Activated T-helper 1 cell treated with Interleukin-2 at 50 U/mL for 16 hours (primary cell): Measurements from ENCODE around the gene KNCN.

Experiments
- DNase-seq: peaks from one replicate; pipeline ENCODE4 v3.0.0-alpha.2; 2020; ENCODE audit warnings: low read depth

Gene KNCN

DNA sequence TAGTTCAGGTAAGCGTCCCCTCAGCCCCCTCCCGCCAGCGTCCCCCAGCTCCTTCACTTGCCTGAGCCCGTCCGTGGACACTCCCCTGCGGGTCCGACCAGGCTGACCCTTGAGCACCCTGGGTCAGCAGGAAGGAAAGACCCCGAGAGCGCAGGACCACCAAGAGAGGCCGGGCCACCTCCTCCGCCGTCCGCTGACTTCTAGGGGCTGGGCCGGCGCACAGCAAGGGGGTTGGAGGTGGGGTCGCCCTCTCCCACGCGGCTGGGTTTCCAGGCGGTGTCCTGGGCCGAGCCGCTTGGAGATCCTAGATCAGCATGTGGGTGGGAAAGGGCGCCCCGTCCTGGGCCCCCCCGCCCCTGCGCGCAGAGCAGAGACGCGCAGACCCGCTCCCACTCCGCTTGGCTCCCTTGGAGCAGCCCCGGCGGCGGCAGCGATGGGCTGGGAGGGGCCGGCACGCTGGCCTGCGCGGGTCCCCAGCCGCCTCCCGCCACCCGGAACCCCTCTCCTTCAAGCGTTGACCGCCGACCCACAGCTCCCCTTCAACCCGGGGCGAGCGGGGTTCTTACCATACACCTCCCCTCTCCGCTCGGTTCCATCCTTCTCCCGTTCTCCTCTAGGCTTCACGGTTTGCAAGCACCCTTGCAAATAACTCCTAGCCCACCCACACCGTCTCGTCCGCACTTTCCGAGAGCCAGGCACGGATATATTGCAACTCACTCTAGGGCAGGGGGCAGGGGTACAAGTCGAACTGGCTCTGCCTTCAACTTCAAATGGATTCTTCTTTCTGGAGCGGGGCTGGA is 7.5 kb downstream of the KNCN start:
- DNase-seq = no peak

DNA sequence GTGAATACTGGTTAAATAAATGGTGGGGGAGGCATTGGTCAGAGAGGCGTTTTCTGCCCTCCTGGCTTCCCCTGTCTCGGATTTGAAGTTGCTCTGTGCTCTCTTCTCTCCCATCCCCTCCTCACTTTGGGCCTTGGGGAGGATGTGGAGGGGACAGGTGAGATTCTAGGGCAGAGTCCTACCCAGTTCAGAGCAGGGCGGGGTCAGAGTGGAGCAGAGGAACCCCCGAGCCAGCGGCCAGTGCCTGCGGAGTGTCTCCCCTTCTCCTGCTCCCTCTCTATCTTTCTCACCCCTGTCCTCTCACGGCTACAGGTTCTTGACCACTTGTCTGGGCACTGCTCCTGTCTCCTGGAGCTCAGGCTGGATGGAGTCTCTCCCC is 8.1 kb downstream of the KNCN start:
- DNase-seq = no peak

DNA sequence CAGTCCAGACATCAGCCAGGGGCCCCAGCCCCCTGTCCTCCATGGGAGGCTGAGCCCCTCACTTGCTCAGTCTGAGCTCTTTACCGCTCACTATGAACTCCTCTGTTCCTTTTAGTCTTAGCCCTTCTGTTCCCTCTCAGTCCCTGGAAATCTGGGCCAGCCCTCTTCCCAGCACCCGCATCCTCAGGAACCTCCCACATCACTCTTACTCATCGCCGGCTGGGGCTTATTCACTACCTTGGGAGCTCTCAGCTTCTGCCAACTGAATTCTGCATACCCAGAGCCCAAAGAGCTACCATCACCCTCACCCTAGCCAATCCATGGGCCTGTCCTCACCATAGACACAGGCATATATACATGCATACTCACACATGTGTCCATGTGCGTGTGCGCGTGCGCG is 11.5 kb downstream of the KNCN start:
- no peak for DNase-seq

DNA sequence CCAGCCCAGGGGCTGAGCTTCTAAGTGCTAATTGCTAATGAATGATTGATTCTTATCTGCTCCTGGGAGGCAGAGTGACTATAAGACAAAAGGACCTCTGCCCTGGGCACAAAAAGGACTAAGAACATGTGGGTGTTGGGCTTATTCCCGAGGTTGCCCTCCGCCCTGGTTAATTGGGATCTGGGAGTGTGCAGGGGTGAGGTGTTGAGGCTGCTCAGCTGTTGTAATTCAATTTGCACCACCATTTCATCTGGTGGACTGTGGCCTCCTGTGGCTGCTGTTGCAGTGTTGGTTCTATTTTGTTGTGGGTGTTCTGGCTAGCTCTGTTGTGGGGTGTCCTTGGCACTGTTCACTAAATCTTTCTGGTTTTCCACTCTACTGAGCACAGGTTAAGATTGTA is 13.3 kb downstream of the KNCN start:
- no peak for DNase-seq

DNA sequence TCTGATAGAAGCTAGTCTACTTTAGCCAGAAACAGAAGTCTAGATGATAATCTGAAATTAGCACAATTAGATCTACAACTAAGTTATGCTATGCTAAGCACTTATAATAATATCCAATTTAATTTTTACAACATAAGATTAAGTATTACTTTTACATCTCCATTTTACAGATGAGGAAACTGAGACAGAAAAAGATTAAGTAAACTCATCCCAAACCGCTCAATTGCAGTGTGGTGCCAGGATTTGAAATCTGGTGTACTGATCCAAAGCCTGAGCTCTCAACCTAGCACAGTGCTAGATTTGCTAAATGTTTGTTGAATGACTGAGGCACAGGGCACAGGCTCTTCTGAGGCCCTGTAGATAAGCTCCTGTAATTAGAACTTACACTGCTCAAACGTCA is 13.8 kb downstream of the KNCN start:
- DNase-seq = no peak

DNA sequence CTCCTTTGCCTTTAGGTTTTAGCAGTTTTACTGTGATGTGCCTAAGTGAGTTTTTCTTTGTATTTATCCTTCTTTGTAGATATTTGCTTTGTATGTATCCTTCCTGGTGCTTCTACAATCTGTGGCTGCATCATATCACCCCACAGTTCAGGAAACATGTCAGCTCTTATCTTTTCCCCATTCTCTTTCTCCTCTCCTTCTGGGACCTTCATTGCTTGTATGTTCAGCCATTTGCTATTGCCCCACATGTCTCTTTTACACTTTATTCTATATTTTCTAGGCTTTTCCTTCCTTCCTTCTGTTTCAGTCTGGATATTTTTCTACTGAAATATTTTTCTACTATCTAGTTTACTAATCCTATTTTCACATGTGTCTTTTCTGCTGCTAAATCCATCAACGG is 14.9 kb downstream of the KNCN start:
- DNase-seq = no peak

DNA sequence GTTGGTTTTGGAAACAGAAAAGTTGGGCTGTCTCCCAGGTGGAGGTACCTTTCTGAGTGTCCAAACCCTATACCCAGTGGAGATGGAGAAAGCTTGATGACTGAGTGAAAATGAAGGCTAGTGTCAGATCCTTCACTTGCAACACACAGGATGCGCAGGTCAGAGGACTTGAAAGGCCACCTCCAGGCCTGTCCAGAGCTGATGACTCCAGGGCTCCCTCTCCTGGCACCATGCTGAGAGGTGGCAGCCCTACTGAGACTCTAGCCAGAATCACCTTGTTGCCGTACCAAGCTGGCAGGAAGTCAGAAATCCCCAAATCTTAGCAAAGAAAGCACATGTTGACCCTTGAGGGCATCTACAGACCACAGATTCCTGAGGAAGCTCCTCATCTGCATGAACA is 16.4 kb downstream of the KNCN start:
- no peak for DNase-seq

DNA sequence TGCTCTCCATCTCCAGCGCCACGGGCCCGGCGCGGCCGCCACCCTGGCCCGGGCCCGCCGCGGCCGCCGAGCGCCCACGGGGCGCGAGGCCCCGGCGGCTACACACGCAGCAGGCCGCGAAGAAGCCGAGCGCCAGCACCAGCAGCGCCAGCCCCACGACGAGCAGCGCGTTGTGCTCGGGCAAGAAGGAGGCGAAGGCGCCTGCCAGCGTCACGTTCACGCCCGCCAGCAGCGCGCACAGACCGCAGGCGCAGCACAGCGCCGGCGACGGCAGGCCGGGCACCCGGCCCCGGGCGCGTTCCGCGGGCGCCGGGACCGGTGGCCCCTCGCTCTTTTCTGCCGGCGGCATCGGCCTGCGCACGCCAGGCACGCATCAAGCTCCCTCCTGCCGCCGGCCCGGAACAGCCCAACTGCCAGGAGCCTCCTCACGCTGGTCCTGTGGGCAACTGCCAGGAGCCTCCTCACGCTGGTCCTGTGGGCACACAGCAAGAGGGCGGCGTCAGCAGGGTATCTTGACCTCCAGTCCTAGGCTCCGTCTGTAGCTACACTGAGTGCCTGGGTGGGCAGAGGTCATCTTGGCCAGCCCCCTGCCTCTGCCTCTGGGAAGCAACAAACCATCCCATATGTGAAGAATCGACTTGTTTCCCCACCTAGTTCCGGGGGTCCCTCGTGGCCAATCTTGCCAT is 18.1 kb downstream of the KNCN start:
- DNase-seq = peak; percentile 31

DNA sequence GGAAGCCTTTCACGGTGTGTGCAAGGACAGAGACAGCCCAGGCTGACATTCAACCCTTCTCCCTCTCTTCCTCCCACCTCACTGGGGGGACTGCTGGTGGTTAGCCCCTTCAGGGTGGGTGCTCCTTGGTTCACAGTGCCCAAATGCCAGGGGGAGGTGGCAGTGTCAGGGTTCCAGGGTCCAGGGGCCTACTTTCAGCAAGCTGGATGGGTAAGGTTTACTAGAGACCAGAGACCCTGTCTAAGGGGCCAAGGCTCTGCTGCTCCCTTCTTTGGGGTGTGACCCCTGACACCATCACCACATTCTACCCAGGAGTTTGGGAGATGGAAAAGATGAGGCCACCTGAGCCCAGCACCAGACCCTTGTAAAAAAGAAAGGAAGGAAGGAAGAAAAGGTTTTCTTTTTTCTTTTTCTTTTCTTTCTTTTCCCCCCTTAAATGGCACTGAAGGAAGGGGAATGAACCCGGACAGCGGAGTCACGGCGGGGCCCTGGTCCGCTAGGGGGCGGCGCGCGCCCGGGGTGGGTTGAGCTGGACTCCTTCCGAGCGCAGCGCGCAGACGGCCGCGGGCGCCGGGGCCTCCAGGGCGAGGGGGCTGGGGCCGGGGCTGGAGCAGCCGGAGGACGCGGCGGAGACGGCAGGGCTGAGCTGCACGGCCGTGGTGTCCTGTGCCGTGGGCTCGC is 18.8 kb downstream of the KNCN start:
- peak; percentile 58 for DNase-seq

DNA sequence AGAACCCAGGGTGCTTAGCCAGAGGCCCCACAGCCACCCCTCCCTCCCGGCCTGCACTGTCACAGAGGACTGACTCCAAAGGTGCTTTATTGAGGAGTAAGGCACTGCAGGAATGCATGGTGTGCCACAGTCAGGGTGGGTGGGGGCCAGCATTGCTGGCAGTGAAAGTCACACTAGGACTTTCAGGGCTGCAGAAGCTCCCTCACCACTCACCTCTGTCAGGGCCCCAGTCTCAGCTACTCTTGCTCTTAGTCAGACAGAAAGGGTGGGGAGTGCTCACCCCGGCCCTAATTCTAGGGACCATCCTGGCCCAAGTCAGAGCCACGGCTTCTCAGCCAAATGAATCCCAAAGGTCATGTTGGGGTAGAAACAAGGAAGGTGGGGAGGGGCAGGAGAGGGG is 19.4 kb downstream of the KNCN start:
- no peak for DNase-seq

DNA sequence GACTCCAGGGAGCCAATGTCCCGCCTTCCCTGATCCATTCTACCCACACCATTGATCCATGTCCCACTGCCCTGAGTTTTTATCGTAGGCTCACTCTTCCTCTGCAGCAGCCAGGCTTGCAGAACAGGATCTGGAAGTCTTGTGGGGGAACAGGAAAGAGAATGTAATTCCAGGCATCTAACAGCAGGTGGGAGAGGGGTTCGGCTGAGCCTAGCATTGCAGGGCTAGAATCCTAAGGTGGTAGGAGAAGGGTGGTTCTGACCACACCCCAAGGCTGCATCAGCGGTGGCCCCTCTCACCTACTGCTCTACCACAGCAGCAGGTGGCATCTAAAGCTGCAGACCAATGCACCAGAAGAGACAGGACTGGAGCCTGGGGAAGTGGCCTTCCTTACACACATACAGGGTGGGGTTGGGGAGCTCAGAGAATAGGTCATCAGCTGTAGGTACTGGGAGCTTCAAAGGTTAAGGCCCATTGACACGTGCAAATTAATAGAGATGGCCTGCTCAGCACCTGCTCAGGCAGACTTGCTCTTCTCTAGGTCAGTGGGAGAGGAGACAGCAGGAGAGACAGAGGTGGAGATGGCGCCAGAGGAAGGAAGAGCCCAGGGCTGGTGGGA is 20.5 kb downstream of the KNCN start:
- DNase-seq = no peak

DNA sequence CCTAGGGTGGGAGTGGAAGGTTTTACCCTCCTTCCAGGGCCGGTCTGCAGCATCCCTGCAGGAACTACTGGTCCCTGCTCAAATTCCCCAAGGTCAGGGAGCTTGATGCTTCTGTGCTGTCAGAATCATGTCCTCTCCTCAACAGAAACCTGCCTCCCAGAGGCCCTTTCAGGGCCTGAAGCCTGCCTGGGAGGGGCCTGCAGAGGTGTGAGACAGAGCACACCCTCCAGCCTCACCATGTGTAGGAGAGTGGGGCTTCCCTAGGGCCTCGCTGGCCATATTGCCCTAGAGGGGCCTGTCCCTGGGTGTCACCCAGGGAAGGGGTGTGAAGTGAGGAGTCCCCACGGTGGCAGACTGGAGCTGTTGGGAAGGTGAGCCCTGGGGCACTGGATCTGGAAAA is 21.1 kb downstream of the KNCN start:
- no peak for DNase-seq

DNA sequence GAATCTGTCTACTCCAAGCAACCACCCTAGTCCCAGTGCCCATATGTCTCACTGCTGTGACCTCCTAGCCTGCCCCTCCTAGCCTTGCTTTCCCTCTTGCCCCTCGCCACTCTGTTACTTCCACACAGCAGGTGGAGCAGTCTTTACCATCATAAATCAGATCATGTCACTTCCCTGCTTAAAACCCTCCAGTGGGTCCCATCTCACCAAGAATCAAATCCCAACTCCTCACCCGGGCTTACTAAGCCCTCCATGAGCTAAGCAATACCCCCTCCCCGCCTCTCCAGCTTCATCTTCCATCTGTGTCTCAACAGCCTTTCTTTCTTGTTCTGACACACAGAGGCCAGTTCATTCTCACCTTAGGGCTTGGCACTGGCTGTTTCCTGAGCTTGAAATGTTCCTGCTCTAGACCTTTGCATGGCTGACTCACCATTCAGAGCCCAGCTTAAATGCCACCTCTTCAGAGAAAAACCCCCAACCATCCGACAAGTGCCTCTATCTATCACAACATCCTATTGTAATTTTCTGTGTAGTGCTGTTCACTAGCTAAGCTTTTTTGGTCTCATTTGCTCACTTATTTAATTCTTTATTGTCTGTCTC is 22.3 kb downstream of the KNCN start:
- DNase-seq = no peak

DNA sequence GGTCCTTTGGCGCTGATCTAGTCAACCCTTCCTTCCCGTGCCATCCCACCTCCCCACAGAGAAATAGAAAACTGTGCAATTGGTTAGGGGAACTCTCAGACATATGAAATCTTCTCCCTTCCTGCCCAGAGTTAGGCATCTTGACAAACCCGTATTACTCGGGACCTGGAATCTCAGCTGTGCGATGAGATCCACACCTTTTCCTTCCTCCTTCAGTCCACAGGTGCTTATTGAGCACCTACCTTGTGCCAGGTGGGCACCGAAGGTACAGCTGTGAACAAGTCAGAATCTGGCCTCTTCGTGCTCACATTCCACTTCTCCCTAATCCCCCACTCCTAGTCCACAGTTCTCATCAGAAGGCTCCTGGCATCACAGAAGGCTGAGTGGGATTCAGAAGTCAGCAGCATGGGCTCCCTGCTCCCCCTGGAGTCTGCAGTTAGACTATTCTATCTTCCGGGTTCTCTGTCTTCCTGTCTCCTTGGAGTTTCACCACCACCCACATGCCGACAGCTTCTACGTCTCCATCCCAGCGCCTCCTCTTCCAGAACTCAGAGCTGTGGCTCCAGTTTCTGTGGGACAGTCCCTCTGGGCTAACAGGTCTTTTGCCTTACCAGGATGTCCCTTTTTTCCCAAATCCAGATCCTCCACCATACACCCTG is 23.0 kb downstream of the KNCN start:
- DNase-seq = no peak

DNA sequence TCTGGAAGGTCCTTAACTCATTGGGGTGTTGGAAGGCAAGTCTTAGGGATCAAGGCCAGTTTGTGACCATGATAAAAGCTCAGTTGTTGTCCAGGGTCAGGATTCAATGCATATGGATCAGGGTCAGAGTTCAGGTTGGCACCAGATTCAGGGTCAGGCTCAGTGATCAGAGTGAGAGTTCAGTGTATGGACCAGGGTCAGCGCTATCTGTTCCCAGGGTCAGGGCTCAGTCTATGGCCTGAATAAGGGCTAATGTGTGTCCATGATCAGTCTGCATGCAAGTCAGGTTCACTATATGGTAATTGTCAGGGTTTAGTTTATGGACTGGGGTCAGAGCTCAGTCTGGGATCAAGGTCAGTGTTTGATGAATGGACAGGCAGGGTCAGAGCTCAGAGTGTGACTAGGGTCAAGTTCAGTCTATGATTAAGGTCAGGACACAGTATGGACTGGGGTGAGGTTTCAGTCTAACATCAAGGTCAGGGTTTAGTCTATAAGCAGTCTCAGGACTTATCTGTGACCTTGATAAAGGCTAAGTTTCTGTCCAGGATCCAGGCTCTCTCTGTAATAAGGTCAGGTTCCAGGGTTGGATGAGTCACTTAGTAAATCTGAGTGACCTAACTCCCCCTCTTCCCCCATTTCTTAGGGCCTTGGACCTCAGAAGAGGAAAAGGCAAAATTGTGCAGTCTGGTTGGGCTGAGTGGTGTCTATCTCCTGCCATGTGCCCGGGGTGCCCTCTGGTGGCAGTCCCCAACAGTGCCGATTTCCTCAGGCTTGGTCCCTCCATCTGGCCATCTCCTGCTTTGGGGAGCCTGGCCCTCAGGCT is 23.8 kb downstream of the KNCN start:
- peak; percentile 41 for DNase-seq

DNA sequence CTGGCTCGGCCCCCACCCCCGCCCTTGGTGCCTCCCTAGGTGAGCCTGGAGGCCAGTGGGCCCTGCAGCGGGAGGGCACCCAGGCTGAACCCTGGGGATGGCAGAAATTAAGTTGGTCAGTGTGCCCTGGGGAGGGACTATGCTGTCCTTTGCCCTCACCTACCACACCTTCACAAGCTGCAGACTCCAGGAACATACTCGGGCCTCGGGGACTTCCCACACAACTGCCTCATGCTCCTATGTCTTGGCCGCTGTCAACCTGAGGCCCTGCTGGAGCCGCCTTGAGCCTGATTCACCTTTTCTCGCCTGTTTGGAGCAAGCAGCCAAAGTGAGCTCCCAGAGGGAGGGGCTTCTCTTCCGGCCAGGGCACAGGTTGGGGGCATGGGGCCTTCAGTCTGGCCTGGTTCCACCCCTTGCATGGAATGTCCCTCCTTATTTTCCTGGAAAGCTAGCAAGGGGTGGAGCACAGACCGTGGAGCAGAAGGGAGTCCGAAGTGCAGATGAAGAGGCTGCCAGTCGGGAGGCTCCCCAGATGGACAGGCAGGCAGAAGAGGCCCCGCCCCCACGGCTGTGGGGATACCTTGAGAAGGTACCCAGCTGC is 24.7 kb downstream of the KNCN start:
- DNase-seq = no peak

DNA sequence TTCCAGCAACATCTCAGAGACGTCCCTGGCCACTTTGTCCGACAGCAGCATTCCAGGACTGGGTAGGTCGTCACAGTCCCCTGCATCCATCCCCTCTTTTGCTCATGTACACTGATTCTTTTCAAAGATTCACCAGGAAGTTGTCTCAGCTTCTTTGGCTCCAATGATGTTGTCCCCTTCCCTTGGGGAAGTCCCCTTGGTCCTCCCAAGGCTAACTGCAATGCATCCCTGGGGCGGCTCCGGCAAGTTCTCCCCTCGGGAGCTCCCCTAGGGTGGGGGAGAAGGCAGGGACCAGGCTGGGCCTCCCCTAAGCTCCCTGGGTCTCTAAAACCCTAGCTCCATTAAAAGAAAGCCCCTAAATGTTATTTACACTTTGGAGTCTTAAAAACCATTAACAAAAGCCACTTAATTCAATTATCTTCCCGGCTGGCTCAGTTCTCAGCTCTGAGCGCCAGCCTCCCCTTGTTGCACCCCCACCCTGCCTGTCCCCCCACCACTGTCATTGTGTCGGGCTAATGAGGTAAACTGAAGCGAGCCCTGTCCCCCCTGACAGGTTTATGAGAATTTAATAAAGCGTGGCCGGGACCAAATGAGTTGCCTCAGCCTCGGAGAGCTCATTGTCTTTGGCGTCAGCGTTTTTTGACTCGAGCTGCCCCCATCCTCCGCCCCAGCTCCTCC is 25.3 kb downstream of the KNCN start:
- no peak for DNase-seq

DNA sequence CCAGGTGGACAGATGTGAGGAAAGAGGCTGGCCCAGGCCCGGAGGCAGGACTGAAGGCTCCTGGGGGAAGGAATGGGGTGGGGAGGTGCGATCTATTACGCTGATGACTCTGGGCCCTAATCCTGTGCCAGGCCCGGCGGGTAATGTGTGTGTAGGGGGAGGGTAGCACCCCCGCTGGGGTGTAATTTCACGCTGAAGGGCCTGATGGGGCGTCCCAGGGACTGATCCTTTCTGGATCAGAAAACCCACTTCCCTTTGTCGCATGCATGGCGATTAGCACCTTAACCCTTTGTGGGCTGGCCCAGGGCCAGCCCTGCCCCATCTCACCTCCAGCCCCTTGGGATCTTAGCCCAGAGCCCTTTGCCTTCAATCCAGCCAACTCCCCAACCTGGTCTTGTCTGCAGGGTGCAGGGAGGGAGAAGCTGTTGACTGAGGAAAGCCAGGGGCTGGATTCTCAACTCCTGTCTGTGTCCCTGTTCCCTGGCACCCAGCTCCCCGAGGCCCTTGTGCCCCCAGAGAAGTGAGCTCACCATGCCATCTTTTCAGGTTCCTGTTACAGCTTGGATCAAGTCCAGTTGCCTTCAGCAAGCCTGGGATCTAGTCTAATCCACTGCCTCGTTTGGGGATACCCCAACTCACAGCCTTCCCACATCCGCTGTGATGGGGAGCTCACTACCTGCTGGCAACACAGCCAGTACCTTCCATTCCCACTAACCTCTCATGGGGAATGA is 26.0 kb downstream of the KNCN start:
- DNase-seq = no peak

DNA sequence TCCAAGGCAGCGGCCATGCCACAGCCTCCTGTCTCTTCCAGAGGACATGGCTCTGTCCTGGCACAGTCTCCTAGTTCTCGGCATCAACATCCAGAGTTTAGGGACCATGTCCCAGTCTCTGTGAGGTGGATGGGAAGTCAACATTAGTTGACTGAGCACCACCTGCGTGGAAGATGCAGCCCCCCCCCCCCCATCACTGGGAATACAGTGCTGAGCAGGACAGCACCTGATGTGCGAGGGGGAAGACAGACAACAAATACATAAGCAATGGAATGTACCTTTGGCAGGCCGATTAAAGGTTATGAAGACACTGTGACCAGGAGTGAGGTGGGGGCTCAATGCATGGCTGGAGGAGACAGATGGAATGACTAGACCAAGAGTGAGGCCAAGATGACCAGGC is 26.6 kb downstream of the KNCN start:
- no peak for DNase-seq
